Peyer's patch (tissue), 4 donors: ENCODE results near the gene VPREB3. TPM values are rescaled to one million over a fixed set of nuclear protein-coding genes. Genes with fewer than 3 reads are reported as not detected.

ENCODE experiments used
- DNase-seq, 3 donors: peaks; one replicate each; pipeline ENCODE4 v3.0.0-alpha.2; 2017 to 2019
- H3K27ac ChIP-seq, 4 donors: fragments of 200-600 bp; sonication (generic); one replicate each; pipeline ENCODE4 v1.5.1; 2016 to 2019
- H3K27me3 ChIP-seq, 2 donors: fragments of 200-600 bp; sonication (generic); one replicate each; pipeline ENCODE4 v1.5.1; 2019
- H3K36me3 ChIP-seq, 3 donors: fragments of 200-600 bp; sonication (generic); one replicate each; pipeline ENCODE4 v1.5.1; 2016 to 2019
- H3K4me1 ChIP-seq, 4 donors: fragments of 200-600 bp; sonication (generic); one replicate each; pipeline ENCODE4 v1.5.1; 2016 to 2019
- H3K4me3 ChIP-seq, 4 donors: fragments of 200-600 bp; sonication (generic); 1 replicate in 3 of 4; 2 replicates in 1 of 4; pipeline ENCODE4 v1.5.1; 2016 to 2019; ENCODE audit warnings: mild to moderate bottlenecking in 1 of 4
- H3K9me3 ChIP-seq, 4 donors: fragments of 200-600 bp; sonication (generic); one replicate each; pipeline ENCODE4 v1.5.1; 2016 to 2019; ENCODE audit warnings: mild to moderate bottlenecking in 1 of 4
- CTCF ChIP-seq, 6 experiments: fragments of 450-650 bp in 4 of 6; fragments of 200-600 bp in 2 of 6; sonication (generic) in 1 of 6; IDR thresholded peaks; one replicate each; pipeline ENCODE4 v1.5.1; 2017 to 2019; ENCODE audit warnings: antibody characterized with exemption in 6 of 6, mild to moderate bottlenecking in 3 of 6, moderate library complexity in 1 of 6
- POLR2A ChIP-seq, 2 donors: fragments of 450-650 bp; IDR thresholded peaks; one replicate each; pipeline ENCODE4 v1.5.1; 2017; ENCODE audit warnings: antibody characterized with exemption in 2 of 2, mild to moderate bottlenecking in 2 of 2, moderate library complexity in 2 of 2
- total RNA-seq, 4 donors: library from RNA; depleted of rRNA; stranded (reverse); fragments of >200 nt; gene quantifications; one replicate each; pipeline ENCODE4 v1.1.0, GENCODE V29; 2016

VPREB3 gene
- total RNA-seq, 4 donors from 2014 or later: 29.7 TPM; not detected in 3

DNA sequence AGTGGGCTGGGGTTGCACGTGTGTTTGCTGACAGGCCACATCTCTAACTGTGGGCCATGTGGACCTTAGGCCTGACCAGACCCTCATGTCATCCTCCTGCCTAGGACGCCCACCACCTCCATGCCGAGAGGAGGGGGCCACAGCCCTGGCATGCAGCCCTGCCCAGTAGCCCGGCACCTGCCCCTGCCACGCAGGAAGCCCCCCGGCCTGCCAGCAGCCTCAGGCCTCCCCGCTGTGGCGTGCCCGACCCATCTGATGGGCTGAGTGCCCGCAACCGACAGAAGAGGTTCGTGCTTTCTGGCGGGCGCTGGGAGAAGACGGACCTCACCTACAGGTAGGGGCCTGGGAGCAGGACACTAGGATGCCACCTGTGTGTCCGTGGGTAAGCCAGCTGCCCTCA, 24.9 kb upstream of the VPREB3 start:
- no peaks in the 10 kb centered on the region for H3K27me3 ChIP-seq
- no peak overlapping the region for H3K27ac ChIP-seq
- no peak for DNase-seq
- H3K4me1 ChIP-seq: peaks cover 0 to 11% (median 0%) of the 10 kb centered on the region in 4 donors
- no peak overlapping the region for H3K4me3 ChIP-seq
- H3K36me3 ChIP-seq: no peaks in the 10 kb centered on the region
- no peaks in the 10 kb centered on the region for H3K9me3 ChIP-seq
- TF ChIP-seq CTCF (IDR thresholded peaks at IDR 0.05): no peak
- TF ChIP-seq POLR2A (IDR thresholded peaks at IDR 0.05): no peak

- no peaks in the 10 kb centered on the region for H3K27me3 ChIP-seq
- no peak overlapping the region for H3K27ac ChIP-seq
- no peaks in the 10 kb centered on the region for H3K9me3 ChIP-seq
- no peaks in the 10 kb centered on the region for H3K36me3 ChIP-seq
- no peak overlapping the region for H3K4me3 ChIP-seq
- H3K4me1 ChIP-seq: peaks cover 0 to 14% (median 1%) of the 10 kb centered on the region in 4 donors
- DNase-seq: no peak
- TF ChIP-seq POLR2A (IDR thresholded peaks at IDR 0.05) (no peak), CTCF (IDR thresholded peaks at IDR 0.05) (no peak)
Measured at GRCh38 chr22:23778577-23778900, 24.3 kb upstream of the VPREB3 start.

DNA sequence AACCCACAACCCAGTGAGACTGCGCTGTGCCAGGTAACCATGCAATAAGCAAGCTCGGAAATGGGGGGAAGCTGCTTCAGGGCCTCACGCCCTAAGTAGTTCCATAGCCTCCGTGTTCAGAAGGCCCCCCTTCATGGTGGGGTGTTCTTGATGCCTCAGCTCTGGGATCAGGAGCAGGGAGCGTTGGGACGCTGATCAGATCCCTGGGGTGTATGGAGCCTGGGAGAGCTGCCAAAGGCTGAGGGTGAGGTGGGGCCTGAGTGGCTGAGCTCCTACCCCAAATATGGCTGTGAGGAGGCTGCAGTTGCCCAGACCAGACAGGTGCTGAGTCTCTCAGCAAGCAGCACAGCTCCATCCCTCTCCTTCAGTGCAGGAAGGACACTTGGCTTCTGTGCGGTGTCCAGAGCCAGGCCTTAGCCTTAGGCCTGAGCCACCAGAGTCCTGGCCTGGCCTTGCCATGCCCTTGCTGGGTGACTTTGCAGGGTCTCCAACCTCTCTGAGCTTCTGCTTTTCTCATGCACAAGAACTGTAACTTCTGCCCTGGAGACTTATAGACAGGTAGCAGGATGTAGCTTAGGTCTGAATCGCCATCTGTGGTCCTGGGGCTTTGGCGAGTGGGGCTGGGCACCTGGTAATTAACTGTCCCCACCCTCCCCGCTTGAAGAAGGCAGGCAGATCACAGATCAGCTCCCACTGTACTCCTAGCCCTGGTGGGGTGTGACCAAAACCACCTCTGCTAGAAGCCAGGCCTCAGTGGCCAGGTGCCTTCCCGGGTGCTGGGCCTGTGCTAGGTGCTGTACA, 23.8 kb upstream of the VPREB3 start:
- DNase-seq: no peak
- TF ChIP-seq CTCF (IDR thresholded peaks at IDR 0.05) (no peak), POLR2A (IDR thresholded peaks at IDR 0.05) (no peak)
- H3K4me3 ChIP-seq: no peak overlapping the region
- no peak overlapping the region for H3K27ac ChIP-seq
- H3K9me3 ChIP-seq: no peaks in the 10 kb centered on the region
- H3K27me3 ChIP-seq: no peaks in the 10 kb centered on the region
- H3K36me3 ChIP-seq: no peaks in the 10 kb centered on the region
- H3K4me1 ChIP-seq: peaks cover 0 to 19% (median 3%) of the 10 kb centered on the region in 4 donors

- H3K27ac ChIP-seq: no peak overlapping the region
- peaks cover 0 to 30% (median 14%) of the 10 kb centered on the region in 4 donors for H3K4me1 ChIP-seq
- no peak for DNase-seq
- H3K9me3 ChIP-seq: no peaks in the 10 kb centered on the region
- H3K4me3 ChIP-seq: no peak overlapping the region
- TF ChIP-seq CTCF (IDR thresholded peaks at IDR 0.05) (no peak), POLR2A (IDR thresholded peaks at IDR 0.05) (no peak)
- no peaks in the 10 kb centered on the region for H3K27me3 ChIP-seq
- no peaks in the 10 kb centered on the region for H3K36me3 ChIP-seq
Measured at GRCh38 chr22:23775779-23776375, 21.7 kb upstream of the VPREB3 start.

DNA sequence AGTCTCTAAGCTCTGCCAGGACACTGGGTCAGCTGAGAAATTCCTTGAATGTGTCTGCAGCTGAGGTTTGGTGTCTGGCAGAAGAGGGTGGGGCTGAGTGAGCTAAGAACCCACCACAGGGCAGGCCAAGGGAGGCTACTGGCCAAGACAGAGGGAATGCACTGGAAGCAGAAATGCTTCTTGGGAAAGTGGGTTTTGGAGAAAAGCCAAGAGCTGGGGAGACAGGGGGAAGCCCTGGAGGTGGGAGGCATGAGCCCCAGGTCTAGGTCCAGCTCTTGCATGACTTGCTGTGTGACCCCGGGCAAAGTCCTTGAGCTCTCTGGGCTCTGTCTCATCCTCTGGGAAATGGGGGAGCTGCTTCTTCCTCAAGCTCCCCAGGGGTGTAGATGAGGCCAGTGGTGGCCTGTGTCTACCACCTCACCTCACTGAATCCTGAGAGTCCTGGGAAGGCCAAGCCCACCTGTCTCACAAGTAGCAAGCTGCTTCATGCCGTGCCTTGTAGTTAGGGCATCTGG, 20.8 kb upstream of the VPREB3 start:
- Histone ChIP-seq H3K27ac (no peak overlapping the region), H3K27me3 (no peaks in the 10 kb centered on the region), H3K9me3 (no peaks in the 10 kb centered on the region), H3K4me3 (no peak overlapping the region), H3K36me3 (no peaks in the 10 kb centered on the region), H3K4me1 (peaks cover 0 to 31% (median 14%) of the 10 kb centered on the region in 4 donors)
- DNase-seq: no peak
- TF ChIP-seq CTCF (IDR thresholded peaks at IDR 0.05) (no peak), POLR2A (IDR thresholded peaks at IDR 0.05) (no peak)
